IMR-90 (cell line): ENCODE results near the gene RIPOR2. TPM values are rescaled to one million over a fixed set of nuclear protein-coding genes. Genes with fewer than 3 reads are reported as not detected.

Source experiments
- ATAC-seq: fragments of 200-7000 bp; cut with Tn5 transposase; 2 replicates; pipeline ENCODE4 v1.9.1; 2020; ENCODE audit warnings: low read depth, mild to moderate bottlenecking, moderate library complexity
- BruUV-seq: library from RNA; stranded (reverse); fragments of 400-500 nt; replicated peaks from 2 replicates; lab custom pipeline; 2021; lab: Mats Ljungman, UMichigan
- CTCF ChIA-PET: fragments of 300-600 bp; formaldehyde crosslinking; extraction: SDS; loops from one replicate; lab custom pipeline; 2021; ENCODE audit warnings: antibody characterized with exemption; lab: Yijun Ruan, JAX
- POLR2A ChIA-PET: fragments of 300-600 bp; sonication (Branson Sonifier 250); formaldehyde crosslinking; loops from one replicate; lab custom pipeline; 2022; ENCODE audit warnings: antibody characterized with exemption; ENCODE audit not compliant: unreplicated experiment; lab: Charles Lee
- DNase-seq: peaks from one replicate; pipeline ENCODE4 v3.0.0; 2013
- H2AFZ ChIP-seq: replicated peaks from 2 replicates; pipeline ENCODE3; 2013; ENCODE audit warnings: low read length, mild to moderate bottlenecking; ENCODE audit not compliant: poor library complexity
- H2AK5ac ChIP-seq: 2 replicates; pipeline ENCODE4 v1.6.1; 2013; ENCODE audit warnings: low read depth, low read length, inconsistent platforms
- H2AK9ac ChIP-seq: replicated peaks from 2 replicates; pipeline ENCODE3; 2013; ENCODE audit warnings: mild to moderate bottlenecking, low read depth, low read length, moderate library complexity; ENCODE audit not compliant: poor library complexity
- H2BK120ac ChIP-seq: 2 replicates; pipeline ENCODE4 v1.6.1; 2013; ENCODE audit warnings: low read depth, low read length, inconsistent platforms
- H2BK15ac ChIP-seq: 3 replicates; pipeline ENCODE4 v1.6.1; 2013; ENCODE audit warnings: low read depth, low read length, inconsistent platforms
- H2BK20ac ChIP-seq: 2 replicates; pipeline ENCODE4 v1.6.1; 2013; ENCODE audit warnings: low read depth, mild to moderate bottlenecking, inconsistent platforms, low read length, moderate library complexity
- H2BK5ac ChIP-seq: 2 replicates; pipeline ENCODE4 v1.6.1; 2013; ENCODE audit warnings: mild to moderate bottlenecking, low read depth, low read length, inconsistent platforms; ENCODE audit not compliant: poor library complexity, severe bottlenecking
- H3K14ac ChIP-seq: replicated peaks from 2 replicates; pipeline ENCODE4 v1.6.1; 2013; ENCODE audit warnings: low read depth, low read length, inconsistent platforms
- H3K18ac ChIP-seq: 2 replicates; pipeline ENCODE4 v1.6.1; 2013; ENCODE audit warnings: low read depth, low read length, control low read depth
- H3K23ac ChIP-seq: 2 replicates; pipeline ENCODE4 v1.6.1; 2013; ENCODE audit warnings: low read depth, low read length, inconsistent platforms
- H3K27ac ChIP-seq: 2 replicates; pipeline ENCODE4 v1.5.1; 2013; ENCODE audit warnings: mild to moderate bottlenecking, control low read depth, low read length; ENCODE audit not compliant: insufficient read depth
- H3K27me3 ChIP-seq: 2 replicates; pipeline ENCODE4 v1.6.1; 2013; ENCODE audit warnings: low read length; ENCODE audit not compliant: control insufficient read depth, insufficient read depth
- H3K36me3 ChIP-seq: 2 replicates; pipeline ENCODE4 v1.6.1; 2013; ENCODE audit warnings: low read length, mixed read lengths; ENCODE audit not compliant: control insufficient read depth, insufficient read depth
- H3K4ac ChIP-seq: 2 replicates; pipeline ENCODE4 v1.6.1; 2013; ENCODE audit warnings: low read depth, low read length, inconsistent platforms
- H3K4me1 ChIP-seq: 2 replicates; pipeline ENCODE4 v1.6.1; 2013; ENCODE audit warnings: low read length, mixed read lengths; ENCODE audit not compliant: control insufficient read depth, insufficient read depth
- H3K4me2 ChIP-seq: 2 replicates; pipeline ENCODE4 v1.6.1; 2013; ENCODE audit warnings: low read depth, mild to moderate bottlenecking, control low read depth, low read length, moderate library complexity
- H3K4me3 ChIP-seq: 2 replicates; pipeline ENCODE4 v1.5.1; 2013; ENCODE audit warnings: low read depth, mild to moderate bottlenecking, control low read depth, low read length, moderate library complexity; ENCODE audit not compliant: insufficient read depth
- H3K56ac ChIP-seq: 2 replicates; pipeline ENCODE4 v1.6.1; 2013; ENCODE audit warnings: low read length, inconsistent platforms; ENCODE audit not compliant: insufficient read depth; ENCODE audit errors: extremely low read depth
- H3K79me1 ChIP-seq, 2 experiments: 2 replicates each; pipeline ENCODE4 v1.6.1; 2013; ENCODE audit warnings: low read length in 2 of 2, inconsistent platforms in 1 of 2, low read depth in 1 of 2
- H3K9ac ChIP-seq: 2 replicates; pipeline ENCODE4 v1.6.1; 2013; ENCODE audit warnings: low read depth, low read length, control low read depth
- H3K9me1 ChIP-seq: 2 replicates; pipeline ENCODE4 v1.6.1; 2013; ENCODE audit warnings: low read length, inconsistent platforms; ENCODE audit not compliant: insufficient read depth
- H3K9me3 ChIP-seq: 2 replicates; pipeline ENCODE4 v1.6.1; 2013; ENCODE audit warnings: low read length; ENCODE audit not compliant: control insufficient read depth, insufficient read depth
- H4K20me1 ChIP-seq: 2 replicates; pipeline ENCODE4 v1.6.1; 2013; ENCODE audit warnings: low read length, inconsistent platforms; ENCODE audit not compliant: insufficient read depth
- H4K5ac ChIP-seq: 2 replicates; pipeline ENCODE4 v1.6.1; 2013; ENCODE audit warnings: mild to moderate bottlenecking, low read depth, low read length, control low read depth
- H4K8ac ChIP-seq, 2 experiments: 2 replicates each; pipeline ENCODE4 v1.6.1; 2013; ENCODE audit warnings: low read depth in 2 of 2, low read length in 2 of 2, control low read depth in 1 of 2, inconsistent platforms in 1 of 2
- H4K91ac ChIP-seq: 2 replicates; pipeline ENCODE4 v1.6.1; 2013; ENCODE audit warnings: low read depth, low read length, inconsistent platforms; ENCODE audit not compliant: insufficient read depth
- BHLHE40 ChIP-seq: fragments of 150-350 bp; IDR thresholded peaks from 2 replicates; pipeline ENCODE4 v1.6.1; 2016; ENCODE audit warnings: mild to moderate bottlenecking, low read depth, low read length
- CEBPB ChIP-seq: IDR thresholded peaks from 2 replicates; pipeline ENCODE4 v1.6.1; 2012; ENCODE audit warnings: low read depth, low read length, improper control_type of control experiment
- CHD1 ChIP-seq: IDR thresholded peaks from 2 replicates; pipeline ENCODE4 v1.6.1; 2012; ENCODE audit warnings: low read depth, low read length, improper control_type of control experiment
- MAFK ChIP-seq: IDR thresholded peaks from 2 replicates; pipeline ENCODE4 v1.6.1; 2012; ENCODE audit warnings: low read depth, low read length, improper control_type of control experiment
- MAZ ChIP-seq: IDR thresholded peaks from 2 replicates; pipeline ENCODE4 v1.6.1; 2012; ENCODE audit warnings: low read depth, mild to moderate bottlenecking, low read length, improper control_type of control experiment, moderate library complexity, borderline replicate concordance
- MXI1 ChIP-seq: IDR thresholded peaks from 2 replicates; pipeline ENCODE4 v1.6.1; 2012; ENCODE audit warnings: low read depth, mild to moderate bottlenecking, low read length, moderate library complexity, borderline replicate concordance
- POLR2A ChIP-seq: IDR thresholded peaks from 2 replicates; pipeline ENCODE4 v1.6.1; 2012; ENCODE audit warnings: mild to moderate bottlenecking, low read depth, low read length
- RAD21 ChIP-seq: IDR thresholded peaks from 2 replicates; pipeline ENCODE4 v1.6.1; 2012; ENCODE audit warnings: low read length, improper control_type of control experiment
- WGBS, 2 experiments: methylation state at CpG; one replicate each; pipeline versions ENCODE4 v1.1.5 to v1.1.7; 2013; ENCODE audit warnings: missing lambda C conversion rate in 2 of 2; ENCODE audit not compliant: insufficient read length in 1 of 2; ENCODE audit errors: extremely low coverage in 2 of 2; 5-methylcytosine and 5-hydroxymethylcytosine counted together
- dilution Hi-C: fragments of 300-500 bp; cut with HindIII; formaldehyde crosslinking; loops from one replicate; pipeline ENCODE4 v1.14.3; 2018; ENCODE audit warnings: low sequenced_read_pairs; ENCODE audit not compliant: unreplicated experiment
- in situ Hi-C: fragments of 300-500 bp; cut with MboI; formaldehyde crosslinking; loops from 3 replicates; pipeline ENCODE4 v1.14.3; 2019; ENCODE audit warnings: low sequenced_read_pairs, inconsistent platforms, mixed read lengths
- intact Hi-C: fragments of 100-400 bp; cut with micrococcal nuclease; formaldehyde crosslinking; loops from 2 replicates; pipeline ENCODE4 v1.10.0; 2022
- polyA plus RNA-seq, 3 experiments: library from polyadenylated mRNA; depleted of rRNA; stranded (reverse); fragments of >200 nt; gene quantifications; 2 replicates each; pipeline ENCODE4 v1.2.3, GENCODE V29; 2012; ENCODE audit warnings: low replicate concordance in 1 of 3
- total RNA-seq: library from RNA; depleted of rRNA; stranded (reverse); fragments of >200 nt; gene quantifications from 2 replicates; pipeline ENCODE4 v1.2.3, GENCODE V29; 2012

The RIPOR2 gene
- total and polyA plus RNA-seq, 2 of the 4 experiments (the other 2 are of a cell fraction) = 1.1 to 1.2 TPM

- H3K4me2 ChIP-seq = no peak overlapping the region
- DNase-seq = no peak
- H2BK120ac ChIP-seq = no peak overlapping the region
- H3K23ac ChIP-seq = no peak overlapping the region
- no peak overlapping the region for H3K4me3 ChIP-seq
- no peaks in the 10 kb centered on the region for H3K9me1 ChIP-seq
- H2BK5ac ChIP-seq = no peak overlapping the region
- H2AK9ac ChIP-seq = no peak overlapping the region
- no peaks in the 10 kb centered on the region for H4K20me1 ChIP-seq
- no peak overlapping the region for H2BK20ac ChIP-seq
- WGBS, 2 experiments = no CpG with 5 or more reads among the region's 5 CpGs
- H3K56ac ChIP-seq = no peak overlapping the region
- H4K5ac ChIP-seq = no peak overlapping the region
- H2AK5ac ChIP-seq = no peak overlapping the region
- no peaks in the 10 kb centered on the region for H3K27me3 ChIP-seq
- intact Hi-C loops = no loop called here
- H2AFZ ChIP-seq = no peak overlapping the region
- no peak overlapping the region for H2BK15ac ChIP-seq
- BruUV-seq = no TSS peak
- H3K4me1 ChIP-seq = 0 out of 2 replicates have a peak, but pooled peaks cover 3% of the 10 kb centered on the region
- TF ChIP-seq CHD1 (no peak), MAZ (no peak), BHLHE40 (no peak), MAFK (no peak), CEBPB (no peak), RAD21 (no peak), POLR2A (no peak), MXI1 (no peak)
- POLR2A ChIA-PET = no interaction called here
- H3K27ac ChIP-seq = no peak overlapping the region
- H3K14ac ChIP-seq = no peak overlapping the region
- no peak overlapping the region for H4K91ac ChIP-seq
- dilution Hi-C loops = no loop called here
- H3K9me3 ChIP-seq = no peaks in the 10 kb centered on the region
- H3K18ac ChIP-seq = no peak overlapping the region
- no peaks in the 10 kb centered on the region for H3K36me3 ChIP-seq
- H3K79me1 ChIP-seq = peaks cover 0 to 8% of the 10 kb centered on the region in 2 experiments; a peak in 3 of 4 replicates
- CTCF ChIA-PET = interaction anchor here (1.2 to 1.7 kb wide), 2 partner anchors 11 to 103 kb away, joined by 4 to 11 read pairs; no protein-coding TSS in a partner anchor
- in situ Hi-C loops = no loop called here
- no peak overlapping the region for H3K4ac ChIP-seq
- ATAC-seq = no peak
- no peak overlapping the region for H3K9ac ChIP-seq
- H4K8ac ChIP-seq = no peak overlapping the region
These were observed 46.9 kb downstream of the RIPOR2 start for GRCh38 chr6:24888715-24889370.
